GM12878 (cell line): ENCODE data around the gene RELT. TPM values are rescaled to one million over a fixed set of nuclear protein-coding genes. Genes with fewer than 3 reads are reported as not detected.

Source experiments
- ATAC-seq: fragments of 200-7000 bp; cut with Tn5 transposase; 3 replicates; pipeline ENCODE4 v1.9.1; 2020; ENCODE audit warnings: mild to moderate bottlenecking, moderate library complexity
- BruUV-seq: library from RNA; stranded (reverse); fragments of 400-500 nt; replicated peaks from 2 replicates; lab custom pipeline; 2021; lab: Mats Ljungman, UMichigan
- CTCF ChIA-PET: fragments of 300-600 bp; sonication (Branson Sonifier 250); formaldehyde crosslinking; extraction: SDS; loops from one replicate; lab custom pipeline; 2021; ENCODE audit warnings: inconsistent platforms; lab: Yijun Ruan, JAX
- POLR2A ChIA-PET: fragments of 350-600 bp; formaldehyde crosslinking; extraction: SDS; loops from one replicate; lab custom pipeline; 2021; ENCODE audit warnings: inconsistent platforms; lab: Charles Lee
- RAD21 ChIA-PET: fragments of 300-600 bp; sonication (Branson Sonifier 250); formaldehyde crosslinking; loops from one replicate; lab custom pipeline; 2023; ENCODE audit warnings: antibody characterized with exemption; ENCODE audit not compliant: unreplicated experiment; lab: Charles Lee
- SMC1A ChIA-PET: fragments of 300-600 bp; sonication (Branson Sonifier 250); formaldehyde crosslinking; loops from one replicate; lab custom pipeline; 2023; ENCODE audit not compliant: unreplicated experiment, uncharacterized antibody; lab: Charles Lee
- DNase-seq: peaks from one replicate; pipeline ENCODE4 v3.0.0-alpha.2; 2011; ENCODE audit warnings: low read depth, low spot score
- FAIRE-seq: peaks from 3 replicates; lab custom pipeline; 2011; peaks lifted over from hg19 to GRCh38; lab: Jason Lieb, UNC
- H2AFZ ChIP-seq: 2 replicates; pipeline ENCODE4 v1.6.0; 2011; ENCODE audit warnings: low read depth, low read length, control low read depth; ENCODE audit not compliant: control insufficient read depth
- H3K27ac ChIP-seq: 2 replicates; pipeline ENCODE4 v1.5.1; 2011; ENCODE audit warnings: control low read depth; ENCODE audit not compliant: control insufficient read depth, insufficient read depth
- H3K27me3 ChIP-seq, 2 experiments: replicated peaks in 1 of 2; 2 replicates each; pipeline versions ENCODE4 v1.6.0 to v1.6.1; 2011; ENCODE audit warnings: low read length in 1 of 2; ENCODE audit not compliant: control insufficient read depth in 2 of 2, insufficient read depth in 2 of 2
- H3K36me3 ChIP-seq, 2 experiments: 2 replicates each; pipeline ENCODE4 v1.5.1; 2011; ENCODE audit warnings: low read length in 1 of 2; ENCODE audit not compliant: control insufficient read depth in 2 of 2, insufficient read depth in 2 of 2
- H3K4me1 ChIP-seq: 2 replicates; pipeline ENCODE4 v1.6.1; 2011; ENCODE audit warnings: mild to moderate bottlenecking, low read length, moderate library complexity, mixed read lengths; ENCODE audit not compliant: control insufficient read depth, insufficient read depth
- H3K4me2 ChIP-seq: 2 replicates; pipeline ENCODE4 v1.6.0; 2011; ENCODE audit warnings: control low read depth; ENCODE audit not compliant: control insufficient read depth, insufficient read depth
- H3K4me3 ChIP-seq: fragments of 200-600 bp; sonication (generic); 2 replicates; pipeline ENCODE4 v1.5.1; 2016
- H3K79me2 ChIP-seq: 2 replicates; pipeline ENCODE4 v1.6.0; 2011; ENCODE audit warnings: low read length; ENCODE audit not compliant: control insufficient read depth, insufficient read depth
- H3K9ac ChIP-seq: 2 replicates; pipeline ENCODE4 v1.8.0; 2011; ENCODE audit warnings: low read length, control low read depth, mixed read lengths; ENCODE audit not compliant: control insufficient read depth, insufficient read depth
- H3K9me3 ChIP-seq: replicated peaks from 3 replicates; pipeline ENCODE4 v1.5.1; 2011; ENCODE audit warnings: mild to moderate bottlenecking, low read length; ENCODE audit not compliant: control insufficient read depth, insufficient read depth
- H4K20me1 ChIP-seq: 2 replicates; pipeline ENCODE4 v1.6.0; 2011; ENCODE audit not compliant: control insufficient read depth, insufficient read depth
- ASH2L ChIP-seq: fragments of 300-600, 200-600 bp; sonication (generic); IDR thresholded peaks from 2 replicates; pipeline ENCODE4 v1.6.1; 2017; ENCODE audit warnings: low read depth, mild to moderate bottlenecking, borderline replicate concordance
- ATF3 ChIP-seq: IDR thresholded peaks from 2 replicates; pipeline ENCODE4 v1.6.1; 2011; ENCODE audit warnings: low read depth, mild to moderate bottlenecking, low read length, moderate library complexity, borderline replicate concordance; ENCODE audit errors: extremely low read depth
- BRCA1 ChIP-seq: IDR thresholded peaks from 2 replicates; pipeline ENCODE4 v1.6.1; 2011; ENCODE audit warnings: low read depth, low read length, improper control_type of control experiment
- CBFB ChIP-seq: IDR thresholded peaks from 2 replicates; pipeline ENCODE4 v1.6.1; 2016; ENCODE audit warnings: antibody characterized with exemption, low read depth
- EP300 ChIP-seq, 2 experiments: fragments of 150-350 bp in 1 of 2; IDR thresholded peaks; 2 replicates each; pipeline ENCODE4 v1.6.1; 2011 to 2012; ENCODE audit warnings: low read depth in 2 of 2, low read length in 2 of 2, borderline replicate concordance in 1 of 2, improper control_type of control experiment in 1 of 2, inconsistent platforms in 1 of 2; ENCODE audit not compliant: control insufficient read depth in 1 of 2
- EZH2 ChIP-seq: IDR thresholded peaks from 2 replicates; pipeline ENCODE4 v1.6.1; 2012; ENCODE audit warnings: low read depth, mild to moderate bottlenecking, control low read depth, inconsistent platforms, low read length, borderline replicate concordance; ENCODE audit not compliant: control insufficient read depth
- HDAC6 ChIP-seq: fragments of 200-600 bp; sonication (generic); IDR thresholded peaks from one replicate; pipeline ENCODE4 v1.8.0; 2017; ENCODE audit warnings: antibody characterized with exemption; ENCODE audit not compliant: unreplicated experiment
- HSF1 ChIP-seq: fragments of 150-350 bp; IDR thresholded peaks from 2 replicates; pipeline ENCODE4 v1.6.1; 2014; ENCODE audit warnings: mild to moderate bottlenecking, low read depth, low read length
- IKZF1 ChIP-seq: fragments of 450-650 bp; conservative IDR thresholded peaks from 2 replicates; pipeline ENCODE4 v1.6.1; 2017; ENCODE audit warnings: antibody characterized with exemption, mild to moderate bottlenecking
- IRF5 ChIP-seq: fragments of 450-650 bp; IDR thresholded peaks from 2 replicates; pipeline ENCODE4 v1.6.1; 2017; ENCODE audit warnings: borderline replicate concordance
- KLF5 ChIP-seq: fragments of 450-650 bp; IDR thresholded peaks from 2 replicates; pipeline ENCODE4 v1.6.1; 2014; ENCODE audit warnings: mild to moderate bottlenecking; ENCODE audit not compliant: partially characterized antibody
- PBX3 ChIP-seq: IDR thresholded peaks from 2 replicates; pipeline ENCODE4 v1.6.1; 2011; ENCODE audit warnings: mild to moderate bottlenecking, low read depth, low read length, moderate library complexity; ENCODE audit not compliant: insufficient replicate concordance
- POU2F2 ChIP-seq: IDR thresholded peaks from 3 replicates; pipeline ENCODE4 v1.6.1; 2011; ENCODE audit warnings: low read depth, mild to moderate bottlenecking, low read length, borderline replicate concordance
- SUPT20H ChIP-seq: IDR thresholded peaks from 2 replicates; pipeline ENCODE4 v1.6.1; 2011; ENCODE audit warnings: low read depth, mild to moderate bottlenecking, low read length, moderate library complexity, borderline replicate concordance; ENCODE audit not compliant: control insufficient read depth
- WRNIP1 ChIP-seq: IDR thresholded peaks from 2 replicates; pipeline ENCODE4 v1.6.1; 2011; ENCODE audit warnings: low read depth, low read length, improper control_type of control experiment, borderline replicate concordance
- ZBTB33 ChIP-seq: fragments of 450-650 bp; IDR thresholded peaks from 2 replicates; pipeline ENCODE4 v1.6.1; 2017; ENCODE audit warnings: mild to moderate bottlenecking
- ZNF622 ChIP-seq: fragments of 450-650 bp; IDR thresholded peaks from 2 replicates; pipeline ENCODE4 v1.6.1; 2017; ENCODE audit warnings: mild to moderate bottlenecking, inconsistent platforms
- in situ Hi-C: fragments of 300-500 bp; cut with MboI; formaldehyde crosslinking; loops from 9 replicates; pipeline ENCODE4 v1.14.3; 2018; ENCODE audit warnings: mixed read lengths
- intact Hi-C: fragments of 100-400 bp; cut with micrococcal nuclease; formaldehyde crosslinking; loops from one replicate; pipeline ENCODE4 v1.14.2; 2022; ENCODE audit not compliant: unreplicated experiment
- polyA plus RNA-seq, 11 experiments: library from polyadenylated mRNA; depleted of rRNA in 4 of 11; unstranded in 6 of 11; stranded (reverse) in 5 of 11; fragments of >200 nt; fragmentation: Nextera tagmentation in 4 of 11; fragmentation: Illumina TruSeq in 1 of 11; extraction: Ambion mirVana in 4 of 11; extraction: Trizol in 1 of 11; gene quantifications; 1 replicate in 1 of 11; 2 replicates in 10 of 11; pipeline versions ENCODE4 v1.2.1 to v1.2.3, GENCODE V29; 2011 to 2016; ENCODE audit warnings: inconsistent platforms in 2 of 11, missing spikeins in 2 of 11, low read depth in 1 of 11
- total RNA-seq, 4 experiments: library from RNA; depleted of rRNA in 3 of 4; stranded (reverse); fragments of >200 nt in 3 of 4; fragmentation: Illumina TruSeq in 1 of 4; extraction: Trizol in 1 of 4; gene quantifications; 2 replicates each; pipeline versions ENCODE4 v1.2.1 to v1.2.3, GENCODE V29; 2013 to 2021

The RELT gene
- total and polyA plus RNA-seq, 10 of the 15 experiments (the other 5 are each of a cell fraction or from before 2014, with no cell fraction given) = 1.2 to 28.5 (median 10.8) TPM

GRCh38 chr11:73416786-73417185 is 40.6 kb downstream of the RELT start (continued):
- TF ChIP-seq PBX3 = no peak
- no peak for TF ChIP-seq ASH2L
- TF ChIP-seq CBFB = no peak

GRCh38 chr11:73420136-73420535 is 43.9 kb downstream of the RELT start:
- ChIA-PET CTCF (interaction anchor here (1.0 to 1.2 kb wide), 2 partner anchors 15 to 241 kb away, joined by 3 to 4 read pairs; no protein-coding TSS in a partner anchor), RAD21 (no interaction called here), POLR2A (no interaction called here), SMC1A (no interaction called here)
- Histone ChIP-seq H3K4me3 (no peak overlapping the region), H2AFZ (no peak overlapping the region), H3K9me3 (no peaks in the 10 kb centered on the region), H4K20me1 (no peaks in the 10 kb centered on the region), H3K27me3 (no peaks in the 10 kb centered on the region), H3K4me2 (no peak overlapping the region), H3K79me2 (no peaks in the 10 kb centered on the region), H3K27ac (no peak overlapping the region), H3K9ac (no peak overlapping the region), H3K36me3 (peaks cover 0 to 4% of the 10 kb centered on the region in 2 experiments; a peak in 2 of 4 replicates), H3K4me1 (peaks cover 3% of the 10 kb centered on the region; the same call in 1 of the 2 replicates)
- intact Hi-C loops = no loop called here
- in situ Hi-C loops = no loop called here
- no TSS peak for BruUV-seq
- ATAC-seq (no peak), FAIRE-seq (no peak), DNase-seq (no peak)
- TF ChIP-seq POU2F2 = no peak
- TF ChIP-seq SUPT20H = no peak
- no peak for TF ChIP-seq ZNF622
- no peak for TF ChIP-seq KLF5
- no peak for TF ChIP-seq BRCA1
- TF ChIP-seq WRNIP1 = no peak
- no peak for TF ChIP-seq IRF5
- TF ChIP-seq IKZF1 = no peak
- TF ChIP-seq EP300 (IDR thresholded peaks at IDR 0.05; ENCODE audit: borderline replicate concordance in 1 of 2, control insufficient read depth in 1 of 2, low read depth in 2 of 2, low read length in 2 of 2) = no peak
- TF ChIP-seq ATF3 = no peak
- TF ChIP-seq HDAC6 = no peak
- TF ChIP-seq HSF1 = no peak
- no peak for TF ChIP-seq EZH2
- TF ChIP-seq ZBTB33 = no peak
